ENCODE results near the gene CCDC154. TPM values are rescaled to one million over a fixed set of nuclear protein-coding genes. Genes with fewer than 3 reads are reported as not detected.

CCDC154 gene
- polyA plus RNA-seq, 1 experiment: 0.02 TPM

DNA sequence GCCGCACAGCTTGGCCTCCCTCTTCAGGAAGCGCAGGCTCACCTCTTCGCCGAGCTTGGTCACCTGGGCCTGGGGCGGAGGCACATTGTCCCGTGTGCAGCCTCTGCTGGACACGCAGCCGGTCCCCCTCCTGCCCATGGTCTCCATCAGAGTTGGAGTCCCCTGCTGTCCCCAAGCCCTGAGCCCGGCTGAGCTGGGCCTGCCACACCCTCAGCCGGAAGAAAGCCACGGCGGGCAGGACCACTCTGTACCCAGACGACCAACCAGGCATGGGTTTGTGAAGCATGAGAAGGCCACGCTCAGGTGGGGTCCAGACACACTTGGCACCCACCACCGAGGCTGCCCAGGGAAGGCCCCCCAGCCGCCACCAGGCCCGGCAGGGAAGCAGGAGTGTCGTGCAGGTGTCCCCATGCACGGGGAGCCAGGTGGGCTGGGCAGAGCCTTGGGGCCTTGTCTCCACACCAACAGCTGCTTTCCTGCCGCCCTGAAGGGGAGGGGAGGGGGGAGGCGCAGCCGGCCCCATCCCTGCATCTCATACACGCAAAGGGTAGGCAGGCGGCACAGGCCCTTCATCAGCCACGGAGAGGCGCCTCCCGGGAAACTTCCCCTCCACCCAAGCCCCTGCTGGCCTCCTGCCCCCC lies 5.2 kb downstream of the CCDC154 start:
- TF ChIP-seq, protein P1, sequence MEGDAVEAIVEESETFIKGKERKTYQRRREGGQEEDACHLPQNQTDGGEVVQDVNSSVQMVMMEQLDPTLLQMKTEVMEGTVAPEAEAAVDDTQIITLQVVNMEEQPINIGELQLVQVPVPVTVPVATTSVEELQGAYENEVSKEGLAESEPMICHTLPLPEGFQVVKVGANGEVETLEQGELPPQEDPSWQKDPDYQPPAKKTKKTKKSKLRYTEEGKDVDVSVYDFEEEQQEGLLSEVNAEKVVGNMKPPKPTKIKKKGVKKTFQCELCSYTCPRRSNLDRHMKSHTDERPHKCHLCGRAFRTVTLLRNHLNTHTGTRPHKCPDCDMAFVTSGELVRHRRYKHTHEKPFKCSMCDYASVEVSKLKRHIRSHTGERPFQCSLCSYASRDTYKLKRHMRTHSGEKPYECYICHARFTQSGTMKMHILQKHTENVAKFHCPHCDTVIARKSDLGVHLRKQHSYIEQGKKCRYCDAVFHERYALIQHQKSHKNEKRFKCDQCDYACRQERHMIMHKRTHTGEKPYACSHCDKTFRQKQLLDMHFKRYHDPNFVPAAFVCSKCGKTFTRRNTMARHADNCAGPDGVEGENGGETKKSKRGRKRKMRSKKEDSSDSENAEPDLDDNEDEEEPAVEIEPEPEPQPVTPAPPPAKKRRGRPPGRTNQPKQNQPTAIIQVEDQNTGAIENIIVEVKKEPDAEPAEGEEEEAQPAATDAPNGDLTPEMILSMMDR (IDR thresholded peaks at IDR 0.05; ENCODE audit: low read depth, low read length): no peak
- no peak for DNase-seq (ENCODE audit: low read depth, low spot score)
- ChIA-PET POLR2A (no interaction called here), CTCF (interaction anchor here (0.7 kb wide), 1 partner anchor 285 kb away, joined by 6 read pairs; no protein-coding TSS in a partner anchor)
- H3K4me3 ChIP-seq (ENCODE audit: low read depth, low read length): no peak overlapping the region
- H3K27ac ChIP-seq (ENCODE audit: low read depth, low read length): no peak overlapping the region
- H3K27me3 ChIP-seq (ENCODE audit: control insufficient read depth, insufficient read depth, low read length): no peaks in the 10 kb centered on the region
- no peaks in the 10 kb centered on the region; the same call in 1 of the 2 replicates for H3K9me3 ChIP-seq (ENCODE audit: control insufficient read depth, insufficient read depth, low read length)

DNA sequence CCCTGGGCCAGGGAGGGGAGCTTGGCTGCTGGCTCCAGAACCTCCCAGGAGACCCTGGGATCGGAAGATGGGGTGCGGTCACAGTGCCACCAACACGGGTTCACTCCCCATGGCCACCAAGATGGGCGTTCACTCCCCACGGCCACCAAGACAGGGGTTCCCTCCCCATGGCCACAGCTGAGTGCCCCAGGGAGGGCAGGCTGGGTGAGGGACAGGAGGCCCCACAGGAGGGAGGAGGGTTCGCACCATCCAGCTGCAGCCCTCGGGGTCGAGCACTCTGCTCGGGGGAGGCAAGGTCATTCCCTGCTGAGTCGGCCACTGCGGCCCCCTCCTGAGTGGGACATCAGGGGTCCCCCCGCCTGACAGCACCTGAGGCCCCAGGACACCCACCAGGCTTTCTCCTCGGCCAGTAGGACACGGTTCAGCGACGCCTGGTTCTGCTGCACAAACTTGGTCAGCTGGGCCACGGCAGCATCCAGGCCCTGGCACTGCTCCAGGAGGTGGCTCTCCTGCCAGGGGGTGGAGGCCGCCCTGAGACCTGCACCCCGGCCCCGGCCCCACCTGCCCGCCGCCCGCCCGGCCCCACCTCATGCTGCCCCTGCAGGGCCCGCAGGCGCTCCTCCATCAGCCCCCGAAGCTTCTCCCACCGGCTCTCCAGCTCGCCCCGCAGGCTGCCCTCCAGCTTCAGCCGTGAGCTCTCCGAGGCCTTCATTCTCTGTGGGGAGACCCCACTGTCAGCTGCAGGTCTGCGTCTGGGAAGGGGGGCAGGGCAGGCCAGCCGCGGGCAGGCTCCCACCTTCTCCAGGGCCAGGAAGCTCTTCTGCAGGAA lies 5.9 kb downstream of the CCDC154 start:
- Histone ChIP-seq H3K27ac (ENCODE audit: low read depth, low read length) (no peak overlapping the region), H3K9me3 (ENCODE audit: control insufficient read depth, insufficient read depth, low read length) (no peaks in the 10 kb centered on the region; the same call in 1 of the 2 replicates), H3K4me3 (ENCODE audit: low read depth, low read length) (no peak overlapping the region), H3K27me3 (ENCODE audit: control insufficient read depth, insufficient read depth, low read length) (no peaks in the 10 kb centered on the region)
- CTCF ChIA-PET: interaction anchor here (0.6 kb wide), 1 partner anchor 112 kb away, joined by 3 read pairs; no protein-coding TSS in a partner anchor
- DNase-seq (ENCODE audit: low read depth, low spot score): no peak
- TF ChIP-seq, protein P1 (IDR thresholded peaks at IDR 0.05; ENCODE audit: low read depth, low read length): no peak
- POLR2A ChIA-PET: no interaction called here

DNA sequence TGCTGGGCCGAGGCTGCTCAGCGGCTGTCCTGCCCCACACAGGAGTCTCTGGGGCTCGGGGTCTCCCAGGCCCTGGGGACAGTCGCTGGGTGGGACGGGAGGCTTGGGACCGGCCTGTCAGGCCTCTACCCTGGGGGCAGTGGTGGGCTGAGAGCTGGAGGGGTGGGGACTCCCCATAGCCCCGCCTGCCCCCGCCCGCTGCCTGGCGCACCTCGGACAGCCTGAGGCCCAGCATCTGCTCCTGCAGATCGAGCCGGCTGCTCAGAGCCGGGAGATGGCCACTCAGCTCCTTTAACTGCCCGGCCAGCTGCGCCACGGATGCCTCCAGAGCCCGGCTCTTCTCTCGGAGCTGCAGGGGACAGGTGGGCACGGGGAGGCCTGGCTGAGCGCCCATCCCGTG lies 6.8 kb downstream of the CCDC154 start:
- no peak overlapping the region for H3K27ac ChIP-seq (ENCODE audit: low read depth, low read length)
- no peaks in the 10 kb centered on the region; the same call in 1 of the 2 replicates for H3K9me3 ChIP-seq (ENCODE audit: control insufficient read depth, insufficient read depth, low read length)
- TF ChIP-seq, protein P1 (IDR thresholded peaks at IDR 0.05; ENCODE audit: low read depth, low read length): no peak
- ChIA-PET CTCF (no interaction called here), POLR2A (no interaction called here)
- H3K27me3 ChIP-seq (ENCODE audit: control insufficient read depth, insufficient read depth, low read length): no peaks in the 10 kb centered on the region
- no peak for DNase-seq (ENCODE audit: low read depth, low spot score)
- H3K4me3 ChIP-seq (ENCODE audit: low read depth, low read length): no peak overlapping the region

DNA sequence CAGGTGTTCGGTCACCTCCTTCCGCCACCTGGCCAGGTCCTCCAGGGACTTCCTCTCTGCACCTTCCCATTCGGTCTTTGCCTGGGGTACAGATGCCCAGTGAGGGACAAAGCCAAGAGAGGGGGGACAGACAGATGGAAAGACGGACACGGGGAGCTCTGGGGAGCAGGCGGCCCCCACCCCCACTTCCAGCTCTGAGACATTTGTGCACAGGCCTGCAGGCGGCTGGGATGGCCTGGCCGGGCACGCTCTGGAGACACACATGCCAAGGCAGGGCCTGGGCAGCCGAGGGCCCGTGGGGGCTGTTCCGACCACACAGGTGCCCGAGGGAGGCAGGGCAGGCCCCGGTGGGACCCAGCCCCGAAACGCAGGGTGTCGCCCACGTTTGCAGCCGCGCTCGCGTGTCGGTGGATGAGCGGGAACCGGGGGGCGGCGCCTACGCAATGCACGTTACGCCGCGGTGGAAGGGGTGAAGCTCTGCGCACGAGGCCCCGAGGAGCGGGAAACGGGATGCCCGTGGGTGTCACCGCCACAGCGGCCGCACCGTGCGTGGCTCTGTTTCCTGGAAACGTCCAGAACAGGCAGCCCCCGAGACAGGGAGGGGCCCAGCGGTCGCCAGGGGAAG lies 7.5 kb downstream of the CCDC154 start:
- DNase-seq (ENCODE audit: low read depth, low spot score): no peak

More for the DNA sequence above, 7.5 kb downstream of the CCDC154 start:
- Histone ChIP-seq H3K9me3 (ENCODE audit: control insufficient read depth, insufficient read depth, low read length) (no peaks in the 10 kb centered on the region; the same call in 1 of the 2 replicates), H3K27me3 (ENCODE audit: control insufficient read depth, insufficient read depth, low read length) (no peaks in the 10 kb centered on the region), H3K4me3 (ENCODE audit: low read depth, low read length) (no peak overlapping the region), H3K27ac (ENCODE audit: low read depth, low read length) (no peak overlapping the region)
- TF ChIP-seq, protein P1 (IDR thresholded peaks at IDR 0.05; ENCODE audit: low read depth, low read length): no peak
- CTCF ChIA-PET: no interaction called here
- POLR2A ChIA-PET: no interaction called here

Data from AG04450 (cell line).